Neural cell (in vitro differentiated cells): ENCODE results near the gene PTPRK.

ENCODE experiments used
- EP300 ChIP-seq: fragments of 450-650 bp; conservative IDR thresholded peaks from 2 replicates; pipeline ENCODE4 v1.6.1; 2014; ENCODE audit warnings: antibody characterized with exemption, mild to moderate bottlenecking, moderate library complexity; ENCODE audit not compliant: poor library complexity, severe bottlenecking
- POLR2AphosphoS5 ChIP-seq: IDR thresholded peaks from 2 replicates; pipeline ENCODE4 v1.6.1; 2012
- RAD21 ChIP-seq: fragments of 450-650 bp; conservative IDR thresholded peaks from 2 replicates; pipeline ENCODE4 v1.6.1; 2014; ENCODE audit warnings: antibody characterized with exemption, mild to moderate bottlenecking, moderate library complexity
- SMC3 ChIP-seq: fragments of 450-650 bp; conservative IDR thresholded peaks from 2 replicates; pipeline ENCODE4 v1.6.1; 2014; ENCODE audit warnings: antibody characterized with exemption, mild to moderate bottlenecking, moderate library complexity; ENCODE audit not compliant: poor library complexity
- TAF1 ChIP-seq: IDR thresholded peaks from 2 replicates; pipeline ENCODE4 v1.6.1; 2012; ENCODE audit warnings: low read depth
- TF ChIP-seq, protein P1 (sequence below): IDR thresholded peaks from 2 replicates; pipeline ENCODE4 v1.6.1; 2012; ENCODE audit warnings: borderline replicate concordance
- TF ChIP-seq, protein P2 (sequence below): fragments of 450-650 bp; IDR thresholded peaks from 2 replicates; pipeline ENCODE4 v1.5.1; 2014; ENCODE audit warnings: antibody characterized with exemption, mild to moderate bottlenecking, moderate library complexity; ENCODE audit not compliant: poor library complexity, severe bottlenecking

DNA sequence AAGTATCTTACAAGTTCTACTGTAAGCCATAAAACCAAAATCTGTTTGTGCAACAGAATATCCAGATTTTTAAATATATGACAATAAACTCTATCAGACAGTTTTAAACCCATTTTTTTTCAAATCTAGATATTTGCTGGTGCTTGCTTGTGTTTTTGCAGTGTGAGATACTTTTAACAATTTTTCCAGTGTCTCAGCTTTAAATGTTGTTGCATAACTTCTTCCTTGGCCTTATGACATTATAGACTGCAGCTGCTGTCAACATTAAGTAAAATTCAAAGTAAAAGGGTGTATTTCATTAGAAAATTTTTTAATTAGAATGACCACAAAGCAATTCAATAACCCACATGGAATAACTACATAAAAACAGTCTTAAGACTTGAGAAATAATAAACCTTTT lies 139.5 kb downstream of the PTPRK start:
- TF ChIP-seq, protein P1, sequence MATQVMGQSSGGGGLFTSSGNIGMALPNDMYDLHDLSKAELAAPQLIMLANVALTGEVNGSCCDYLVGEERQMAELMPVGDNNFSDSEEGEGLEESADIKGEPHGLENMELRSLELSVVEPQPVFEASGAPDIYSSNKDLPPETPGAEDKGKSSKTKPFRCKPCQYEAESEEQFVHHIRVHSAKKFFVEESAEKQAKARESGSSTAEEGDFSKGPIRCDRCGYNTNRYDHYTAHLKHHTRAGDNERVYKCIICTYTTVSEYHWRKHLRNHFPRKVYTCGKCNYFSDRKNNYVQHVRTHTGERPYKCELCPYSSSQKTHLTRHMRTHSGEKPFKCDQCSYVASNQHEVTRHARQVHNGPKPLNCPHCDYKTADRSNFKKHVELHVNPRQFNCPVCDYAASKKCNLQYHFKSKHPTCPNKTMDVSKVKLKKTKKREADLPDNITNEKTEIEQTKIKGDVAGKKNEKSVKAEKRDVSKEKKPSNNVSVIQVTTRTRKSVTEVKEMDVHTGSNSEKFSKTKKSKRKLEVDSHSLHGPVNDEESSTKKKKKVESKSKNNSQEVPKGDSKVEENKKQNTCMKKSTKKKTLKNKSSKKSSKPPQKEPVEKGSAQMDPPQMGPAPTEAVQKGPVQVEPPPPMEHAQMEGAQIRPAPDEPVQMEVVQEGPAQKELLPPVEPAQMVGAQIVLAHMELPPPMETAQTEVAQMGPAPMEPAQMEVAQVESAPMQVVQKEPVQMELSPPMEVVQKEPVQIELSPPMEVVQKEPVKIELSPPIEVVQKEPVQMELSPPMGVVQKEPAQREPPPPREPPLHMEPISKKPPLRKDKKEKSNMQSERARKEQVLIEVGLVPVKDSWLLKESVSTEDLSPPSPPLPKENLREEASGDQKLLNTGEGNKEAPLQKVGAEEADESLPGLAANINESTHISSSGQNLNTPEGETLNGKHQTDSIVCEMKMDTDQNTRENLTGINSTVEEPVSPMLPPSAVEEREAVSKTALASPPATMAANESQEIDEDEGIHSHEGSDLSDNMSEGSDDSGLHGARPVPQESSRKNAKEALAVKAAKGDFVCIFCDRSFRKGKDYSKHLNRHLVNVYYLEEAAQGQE = no peak
- TF ChIP-seq, protein P2, sequence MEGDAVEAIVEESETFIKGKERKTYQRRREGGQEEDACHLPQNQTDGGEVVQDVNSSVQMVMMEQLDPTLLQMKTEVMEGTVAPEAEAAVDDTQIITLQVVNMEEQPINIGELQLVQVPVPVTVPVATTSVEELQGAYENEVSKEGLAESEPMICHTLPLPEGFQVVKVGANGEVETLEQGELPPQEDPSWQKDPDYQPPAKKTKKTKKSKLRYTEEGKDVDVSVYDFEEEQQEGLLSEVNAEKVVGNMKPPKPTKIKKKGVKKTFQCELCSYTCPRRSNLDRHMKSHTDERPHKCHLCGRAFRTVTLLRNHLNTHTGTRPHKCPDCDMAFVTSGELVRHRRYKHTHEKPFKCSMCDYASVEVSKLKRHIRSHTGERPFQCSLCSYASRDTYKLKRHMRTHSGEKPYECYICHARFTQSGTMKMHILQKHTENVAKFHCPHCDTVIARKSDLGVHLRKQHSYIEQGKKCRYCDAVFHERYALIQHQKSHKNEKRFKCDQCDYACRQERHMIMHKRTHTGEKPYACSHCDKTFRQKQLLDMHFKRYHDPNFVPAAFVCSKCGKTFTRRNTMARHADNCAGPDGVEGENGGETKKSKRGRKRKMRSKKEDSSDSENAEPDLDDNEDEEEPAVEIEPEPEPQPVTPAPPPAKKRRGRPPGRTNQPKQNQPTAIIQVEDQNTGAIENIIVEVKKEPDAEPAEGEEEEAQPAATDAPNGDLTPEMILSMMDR = no peak
- no peak for TF ChIP-seq POLR2AphosphoS5
- TF ChIP-seq TAF1 = no peak
- TF ChIP-seq EP300 = no peak
- TF ChIP-seq SMC3 = no peak
- TF ChIP-seq RAD21 = no peak
